Mucosa of gallbladder (tissue), 1 donor: ENCODE measurements around the gene SHKBP1. TPM values are rescaled to one million over a fixed set of nuclear protein-coding genes. Genes with fewer than 3 reads are reported as not detected.

ENCODE experiments used
- DNase-seq: peaks from one replicate; pipeline ENCODE4 v3.0.0-alpha.2; 2020; ENCODE audit warnings: low spot score
- total RNA-seq: library from RNA; stranded (reverse); gene quantifications from one replicate; pipeline ENCODE4 v1.2.1, GENCODE V29; 2021
- donor health status: DM: no; HTN: no; CAD: no.

SHKBP1 gene
- total RNA-seq, 1 donor from 2014 or later = 80.9 TPM

GRCh38 chr19:40638327-40638726, 61.7 kb downstream of the SHKBP1 start:
- DNase-seq = no peak

GRCh38 chr19:40639638-40639982, 62.9 kb downstream of the SHKBP1 start:
- no peak for DNase-seq

DNA sequence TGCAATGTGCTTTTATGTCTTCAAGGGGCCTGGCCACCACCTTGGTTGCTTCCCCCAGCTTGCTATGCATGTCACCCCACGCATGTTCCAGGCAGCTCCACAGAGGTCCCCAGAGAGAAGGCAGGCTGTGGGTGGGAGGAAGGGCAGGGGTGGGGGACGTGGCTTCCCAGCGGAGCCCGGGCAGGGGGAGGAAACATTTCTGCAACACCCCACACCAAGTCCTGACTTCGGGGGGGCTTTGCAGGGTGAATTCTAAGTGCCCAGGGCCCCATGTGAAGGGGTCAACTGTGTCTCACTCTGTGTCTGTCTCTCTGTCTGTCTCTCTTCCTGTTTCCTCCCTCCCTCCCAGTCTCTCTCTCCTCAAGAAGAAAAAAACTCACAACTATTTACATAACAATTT, 64.1 kb downstream of the SHKBP1 start:
- DNase-seq = no peak

Other genes with a start within 250 kb of the SHKBP1 start
- 13.2 TPM for gene C19orf47, start 228.5 kb upstream of the SHKBP1 start, total RNA-seq
- 224 TPM for gene PLD3, start 228.2 kb upstream of the SHKBP1 start, total RNA-seq
- not detected for gene HIPK4, start 186.7 kb upstream of the SHKBP1 start, total RNA-seq
- 7.0 TPM for gene PRX, start 163.5 kb upstream of the SHKBP1 start, total RNA-seq
- gene SERTAD1, start 150.9 kb upstream of the SHKBP1 start, total RNA-seq = 13.2 TPM
- 38.8 TPM for gene SERTAD3, start 132.5 kb upstream of the SHKBP1 start, total RNA-seq
- 65.9 TPM for gene BLVRB, start 111.1 kb upstream of the SHKBP1 start, total RNA-seq
- 3.5 TPM for gene SPTBN4, start 109.9 kb upstream of the SHKBP1 start, total RNA-seq
- 225 TPM for gene LTBP4, start 24.5 kb downstream of the SHKBP1 start, total RNA-seq
- gene NUMBL, start 113.8 kb downstream of the SHKBP1 start, total RNA-seq = 52.9 TPM
- 76.4 TPM for gene COQ8B, start 140.0 kb downstream of the SHKBP1 start, total RNA-seq
- gene ITPKC, start 140.2 kb downstream of the SHKBP1 start, total RNA-seq = 21.4 TPM
- gene ACTMAP, start 173.6 kb downstream of the SHKBP1 start, total RNA-seq = 11.6 TPM
- gene SNRPA, start 174.3 kb downstream of the SHKBP1 start, total RNA-seq = 58.1 TPM
- gene MIA, start 198.6 kb downstream of the SHKBP1 start, total RNA-seq = 4.5 TPM
- gene RAB4B, start 201.4 kb downstream of the SHKBP1 start, total RNA-seq = 54.4 TPM
- gene EGLN2, start 222.3 kb downstream of the SHKBP1 start, total RNA-seq = 114 TPM